Measurements from ENCODE around the gene EMC10. TPM values are rescaled to one million over a fixed set of nuclear protein-coding genes. Genes with fewer than 3 reads are reported as not detected.
A peak's percentile ranks its signal among the peaks of the same experiment; 100 is the strongest.

Gene EMC10
- total RNA-seq, 1 experiment from 2014 or later, result 109 TPM

DNA sequence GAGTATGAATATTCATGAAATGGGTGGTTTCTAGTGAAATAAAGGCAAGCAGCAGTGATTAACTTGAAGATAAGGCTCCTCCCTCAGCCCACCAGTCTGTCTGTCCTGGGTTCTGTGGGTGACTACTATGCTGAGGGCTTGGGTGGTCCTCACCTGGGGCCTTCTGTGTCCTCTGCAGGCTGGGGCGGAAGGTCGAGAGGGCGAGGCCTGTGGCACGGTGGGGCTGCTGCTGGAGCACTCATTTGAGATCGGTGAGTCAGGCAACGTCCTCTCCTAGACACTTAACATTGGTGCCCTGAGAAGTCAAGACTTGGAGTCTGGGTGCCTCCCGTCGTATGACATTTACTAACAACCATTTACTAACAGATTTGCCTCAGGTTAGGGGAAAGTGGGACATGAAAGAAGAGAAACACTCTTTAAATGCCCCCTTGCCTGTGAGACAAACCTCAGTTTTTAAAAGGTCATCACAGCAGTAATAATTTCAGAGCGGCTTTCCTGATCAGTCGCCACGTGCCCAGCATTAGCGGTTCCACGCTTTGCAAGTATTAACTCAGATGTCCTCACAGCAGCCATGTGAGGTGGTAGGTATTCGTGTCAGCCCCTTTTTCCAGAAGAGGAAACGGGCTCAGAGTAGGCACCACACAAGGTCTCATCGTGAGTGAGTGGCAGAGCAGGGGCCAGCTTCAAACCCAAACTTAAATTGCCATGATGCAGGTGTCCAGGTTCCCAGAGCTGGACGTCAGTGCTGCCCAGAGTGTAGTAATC lies 1.6 kb downstream of the EMC10 start:
- Mint-ChIP-seq H3K4me3 (peak overlapping the region; percentile 96 to 99), H3K27me3 (ENCODE audit: low read depth) (peaks cover 2% of the 10 kb centered on the region; the same call in 1 of the 2 replicates), H3K27ac (peak overlapping the region in 1 of 3 experiments; percentile 86; a peak in 2 of 7 replicates), H3K9me3 (peaks cover 10 to 21% of the 10 kb centered on the region in 2 experiments), H3K4me1 (peaks cover 8 to 21% of the 10 kb centered on the region in 2 experiments), H3K36me3 (ENCODE audit: insufficient read depth in 1 of 3, low read depth in 3 of 3) (peaks cover 38 to 47% (median 43%) of the 10 kb centered on the region in 3 experiments)
- peak overlapping the region; percentile 42 for H3K4me2 ChIP-seq (ENCODE audit: insufficient read depth, insufficient read length, low read length)
- no peak for TF ChIP-seq CTCF (conservative IDR thresholded peaks at IDR 0.05)
- no peaks in the 10 kb centered on the region for H3K27me3 ChIP-seq (ENCODE audit: insufficient read depth, low read length)
- H4K8ac ChIP-seq (replicated peaks; ENCODE audit: insufficient read length, low read depth, low read length), result no peak overlapping the region
- no peak overlapping the region for H2BK5ac ChIP-seq (ENCODE audit: insufficient read length, low read length)
- peaks cover 5% of the 10 kb centered on the region; the same call in 1 of the 2 replicates for H3K79me2 ChIP-seq (ENCODE audit: insufficient read depth, low read length)
- no CpG with 5 or more reads among the region's 17 CpGs for WGBS (ENCODE audit: extremely low coverage, insufficient read length, low lambda C conversion rate)
- no peak overlapping the region for H3K56ac ChIP-seq (ENCODE audit: insufficient read length, low read depth, low read length)
- H3K27ac ChIP-seq (ENCODE audit: insufficient read length, low read depth, low read length), result no peak overlapping the region
- peaks cover 9% of the 10 kb centered on the region for H3K79me1 ChIP-seq (ENCODE audit: insufficient read depth, low read depth, low read length, poor library complexity, severe bottlenecking)
- no peak overlapping the region for H2AK5ac ChIP-seq (ENCODE audit: insufficient read length, low read length)
- H2BK120ac ChIP-seq (ENCODE audit: low read depth, low read length, poor library complexity, severe bottlenecking), result no peak overlapping the region
- no peak overlapping the region for H2BK15ac ChIP-seq (ENCODE audit: low read depth, low read length)
- peaks cover 7% of the 10 kb centered on the region for H3K9me3 ChIP-seq (ENCODE audit: control insufficient read depth, low read depth, low read length)
- no peak overlapping the region for H2AFZ ChIP-seq (ENCODE audit: low read length)
- H3K9ac ChIP-seq (ENCODE audit: extremely low read depth, insufficient read length, low read length), result no peak overlapping the region
- no peaks in the 10 kb centered on the region for H4K20me1 ChIP-seq (ENCODE audit: control insufficient read depth, insufficient read depth, insufficient read length)
- H3K23ac ChIP-seq (ENCODE audit: insufficient read length, low read depth, low read length), result no peak overlapping the region
- no peak overlapping the region for H3T11ph ChIP-seq (ENCODE audit: low read length)
- no peak overlapping the region for H2BK20ac ChIP-seq (ENCODE audit: low read depth, low read length, poor library complexity, severe bottlenecking)
- no peak overlapping the region for H3K18ac ChIP-seq (ENCODE audit: insufficient read length, low read depth, low read length)
- H3K4me1 ChIP-seq (ENCODE audit: insufficient read depth, low read length), result peaks cover 4% of the 10 kb centered on the region; the same call in 1 of the 2 replicates
- H3K14ac ChIP-seq (ENCODE audit: insufficient read depth, low read length), result no peak overlapping the region
- H2BK12ac ChIP-seq (ENCODE audit: insufficient read length, low read depth, low read length), result no peak overlapping the region
- no peak overlapping the region for H3K4ac ChIP-seq (ENCODE audit: low read depth, low read length)
- no peak overlapping the region for H4K5ac ChIP-seq (ENCODE audit: insufficient read length, low read depth, low read length)
- no peaks in the 10 kb centered on the region for H3K23me2 ChIP-seq (ENCODE audit: insufficient read length, low read depth, low read length, poor library complexity, severe bottlenecking)
- no peak for DNase-seq
- no peak overlapping the region for H4K91ac ChIP-seq (ENCODE audit: insufficient read length, low read depth, low read length)
